HepG2 (cell line): ENCODE results near the gene FHIP2A. TPM values are rescaled to one million over a fixed set of nuclear protein-coding genes. Genes with fewer than 3 reads are reported as not detected.

Experiments
- ARNT ChIP-seq: fragments of 450-650 bp; IDR thresholded peaks from 2 replicates; pipeline ENCODE4 v1.6.1; 2017
- DMAP1 ChIP-seq: IDR thresholded peaks from 2 replicates; pipeline ENCODE4 v1.6.1; 2016
- HNF4G ChIP-seq, 2 experiments: sonication (generic) in 1 of 2; formaldehyde crosslinking in 1 of 2; IDR thresholded peaks; 2 replicates each; pipeline versions ENCODE4 v1.4.0 to v1.6.1; 2011 to 2020; ENCODE audit warnings: borderline replicate concordance in 2 of 2, low read depth in 2 of 2, mild to moderate bottlenecking in 2 of 2, low read length in 1 of 2, missing genetic modification reagents in 1 of 2, moderate library complexity in 1 of 2
- KLF12 ChIP-seq: sonication (generic); formaldehyde crosslinking; IDR thresholded peaks from 2 replicates; pipeline ENCODE4 v1.4.0; 2020; ENCODE audit warnings: missing genetic modification reagents, borderline replicate concordance
- KMT2A ChIP-seq: sonication (generic); formaldehyde crosslinking; IDR thresholded peaks from 2 replicates; pipeline ENCODE4 v1.4.0; 2020; ENCODE audit warnings: missing genetic modification reagents
- MTA1 ChIP-seq: sonication (generic); formaldehyde crosslinking; IDR thresholded peaks from 2 replicates; pipeline ENCODE4 v1.4.0; 2020; ENCODE audit warnings: missing genetic modification reagents, mild to moderate bottlenecking, borderline replicate concordance
- PLRG1 ChIP-seq: fragments of 450-650 bp; conservative IDR thresholded peaks from 2 replicates; pipeline ENCODE4 v1.6.1; 2016
- POLR2AphosphoS5 ChIP-seq: IDR thresholded peaks from 2 replicates; pipeline ENCODE4 v1.6.1; 2012; ENCODE audit warnings: low read depth, low read length
- SALL1 ChIP-seq: sonication (generic); formaldehyde crosslinking; IDR thresholded peaks from 2 replicates; pipeline ENCODE4 v1.8.0; 2022; ENCODE audit warnings: mild to moderate bottlenecking, missing genetic modification reagents
- SALL2 ChIP-seq: sonication (generic); formaldehyde crosslinking; IDR thresholded peaks from 2 replicates; pipeline ENCODE4 v1.8.1; 2023; ENCODE audit warnings: mild to moderate bottlenecking, missing genetic modification reagents, inconsistent platforms
- SIN3A ChIP-seq: IDR thresholded peaks from 2 replicates; pipeline ENCODE4 v1.6.1; 2011; ENCODE audit warnings: low read depth, mild to moderate bottlenecking, control low read depth, low read length, borderline replicate concordance
- WIZ ChIP-seq: sonication (generic); formaldehyde crosslinking; IDR thresholded peaks from 2 replicates; pipeline ENCODE4 v1.5.1; 2020; ENCODE audit warnings: mild to moderate bottlenecking, missing genetic modification reagents
- ZNF670 ChIP-seq: sonication (generic); formaldehyde crosslinking; IDR thresholded peaks from 2 replicates; pipeline ENCODE4 v1.8.0; 2022; ENCODE audit warnings: mild to moderate bottlenecking, missing genetic modification reagents, borderline replicate concordance
- ZSCAN21 ChIP-seq: sonication (generic); formaldehyde crosslinking; IDR thresholded peaks from 2 replicates; pipeline ENCODE4 v1.8.0; 2022; ENCODE audit warnings: mild to moderate bottlenecking, missing genetic modification reagents, moderate library complexity, borderline replicate concordance
- ZSCAN31 ChIP-seq: sonication (generic); formaldehyde crosslinking; IDR thresholded peaks from 2 replicates; pipeline ENCODE4 v1.5.0; 2020; ENCODE audit warnings: low read depth, mild to moderate bottlenecking, missing genetic modification reagents
- polyA plus RNA-seq, 8 experiments: library from polyadenylated mRNA; depleted of rRNA in 3 of 8; stranded (reverse) in 7 of 8; unstranded in 1 of 8; fragments of >200 nt; fragmentation: Illumina TruSeq in 4 of 8; extraction: Trizol in 4 of 8; gene quantifications; 2 replicates each; pipeline versions ENCODE4 v1.2.1 to v1.2.3, GENCODE V29; 2011 to 2016; ENCODE audit warnings: low read depth in 4 of 8, missing spikeins in 1 of 8, mixed read lengths in 1 of 8; ENCODE audit not compliant: insufficient read depth in 1 of 8
- total RNA-seq, 5 experiments: library from RNA; depleted of rRNA; stranded (reverse); fragments of >200 nt; fragmentation: Illumina TruSeq; extraction: Trizol; gene quantifications; 2 replicates each; pipeline ENCODE4 v1.2.3, GENCODE V29; 2016; ENCODE audit warnings: low read depth in 1 of 5
- TF ChIP-seq, protein P1 (sequence below): sonication (generic); formaldehyde crosslinking; IDR thresholded peaks from 2 replicates; pipeline ENCODE4 v1.5.0; 2020; ENCODE audit warnings: mild to moderate bottlenecking, missing genetic modification reagents, moderate library complexity
- TF ChIP-seq, protein P2 (sequence below): sonication (generic); formaldehyde crosslinking; IDR thresholded peaks from 2 replicates; pipeline ENCODE4 v1.4.0; 2020; ENCODE audit warnings: mild to moderate bottlenecking, missing genetic modification reagents
- TF ChIP-seq, protein P3 (sequence below): IDR thresholded peaks from 2 replicates; pipeline ENCODE4 v1.6.1; 2016; ENCODE audit warnings: low read depth, missing genetic modification reagents, missing compliant biosample characterization
- TF ChIP-seq, protein P4 (sequence below): sonication (generic); formaldehyde crosslinking; IDR thresholded peaks from 2 replicates; pipeline ENCODE4 v1.4.0; 2020; ENCODE audit warnings: missing genetic modification reagents

FHIP2A gene
- total and polyA plus RNA-seq, 2 of the 13 experiments (the other 11 are each of a cell fraction or from before 2014, with no cell fraction given): 6.5 to 8.3 TPM

DNA sequence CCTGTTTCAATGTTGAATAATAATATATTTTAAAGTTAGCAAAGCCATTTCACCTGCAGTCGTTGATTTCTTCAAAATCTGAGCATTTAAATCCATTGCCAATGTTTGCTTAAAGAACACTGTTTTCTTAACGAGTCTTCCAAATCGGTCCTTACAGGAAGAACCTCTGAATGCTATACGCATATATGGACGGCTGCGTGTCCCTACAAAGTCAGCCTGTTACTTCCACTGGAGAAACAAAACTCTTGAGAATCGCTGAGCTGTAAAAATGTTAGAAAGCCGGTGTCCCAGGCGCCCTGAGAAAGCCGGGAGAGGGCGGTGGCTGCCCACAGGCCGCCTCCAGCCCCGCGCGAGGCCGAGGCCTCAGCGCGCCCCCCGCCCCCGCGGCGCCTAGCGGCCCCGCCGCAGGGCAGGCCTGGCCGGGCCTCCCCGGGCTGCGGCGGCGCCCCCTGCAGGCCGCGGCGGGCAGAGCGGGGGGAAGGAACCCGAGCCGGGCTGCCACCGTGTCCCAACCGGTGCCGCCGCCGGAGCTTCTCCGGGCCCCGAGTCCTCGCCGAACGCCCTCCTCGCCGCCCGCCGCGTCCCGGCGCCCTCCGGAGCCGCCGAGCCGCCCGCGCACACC, at the start of gene FHIP2A (continued):
- TF ChIP-seq KMT2A (CRISPR knock-in tag) (0 out of 2 replicates have a peak, but pooled peaks have one; percentile 9), SALL1 (0 out of 2 replicates have a peak, but pooled peaks have one; percentile 10), HNF4G (IDR thresholded peaks at IDR 0.05; ENCODE audit: borderline replicate concordance, low read depth, low read length) (no peak), HNF4G (CRISPR knock-in tag; IDR thresholded peaks at IDR 0.05; ENCODE audit: borderline replicate concordance, low read depth) (no peak), POLR2AphosphoS5 (peak; percentile 29; the same call in 1 of the 2 replicates), KLF12 (peak; percentile 66; the same call in 1 of the 2 replicates), ARNT (no peak), WIZ (CRISPR knock-in tag) (no peak), ZSCAN31 (CRISPR knock-in tag) (0 out of 2 replicates have a peak, but pooled peaks have one; percentile 39), ZNF670 (CRISPR knock-in tag) (no peak), ZSCAN21 (peak; percentile 37; the same call in 1 of the 2 replicates), SALL2 (CRISPR knock-in tag) (peak; percentile 47; the same call in 1 of the 2 replicates), SIN3A (0 out of 2 replicates have a peak, but pooled peaks have one; percentile 39), MTA1 (CRISPR knock-in tag) (no peak), DMAP1 (peak; percentile 17; the same call in 1 of the 2 replicates), PLRG1 (no peak)
- TF ChIP-seq, protein P1, sequence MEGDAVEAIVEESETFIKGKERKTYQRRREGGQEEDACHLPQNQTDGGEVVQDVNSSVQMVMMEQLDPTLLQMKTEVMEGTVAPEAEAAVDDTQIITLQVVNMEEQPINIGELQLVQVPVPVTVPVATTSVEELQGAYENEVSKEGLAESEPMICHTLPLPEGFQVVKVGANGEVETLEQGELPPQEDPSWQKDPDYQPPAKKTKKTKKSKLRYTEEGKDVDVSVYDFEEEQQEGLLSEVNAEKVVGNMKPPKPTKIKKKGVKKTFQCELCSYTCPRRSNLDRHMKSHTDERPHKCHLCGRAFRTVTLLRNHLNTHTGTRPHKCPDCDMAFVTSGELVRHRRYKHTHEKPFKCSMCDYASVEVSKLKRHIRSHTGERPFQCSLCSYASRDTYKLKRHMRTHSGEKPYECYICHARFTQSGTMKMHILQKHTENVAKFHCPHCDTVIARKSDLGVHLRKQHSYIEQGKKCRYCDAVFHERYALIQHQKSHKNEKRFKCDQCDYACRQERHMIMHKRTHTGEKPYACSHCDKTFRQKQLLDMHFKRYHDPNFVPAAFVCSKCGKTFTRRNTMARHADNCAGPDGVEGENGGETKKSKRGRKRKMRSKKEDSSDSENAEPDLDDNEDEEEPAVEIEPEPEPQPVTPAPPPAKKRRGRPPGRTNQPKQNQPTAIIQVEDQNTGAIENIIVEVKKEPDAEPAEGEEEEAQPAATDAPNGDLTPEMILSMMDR (CRISPR knock-in tag): peak; percentile 52
- TF ChIP-seq, protein P2, sequence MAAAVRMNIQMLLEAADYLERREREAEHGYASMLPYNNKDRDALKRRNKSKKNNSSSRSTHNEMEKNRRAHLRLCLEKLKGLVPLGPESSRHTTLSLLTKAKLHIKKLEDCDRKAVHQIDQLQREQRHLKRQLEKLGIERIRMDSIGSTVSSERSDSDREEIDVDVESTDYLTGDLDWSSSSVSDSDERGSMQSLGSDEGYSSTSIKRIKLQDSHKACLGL (CRISPR knock-in tag): 0 out of 2 replicates have a peak, but pooled peaks have one; percentile 48
- TF ChIP-seq, protein P3, sequence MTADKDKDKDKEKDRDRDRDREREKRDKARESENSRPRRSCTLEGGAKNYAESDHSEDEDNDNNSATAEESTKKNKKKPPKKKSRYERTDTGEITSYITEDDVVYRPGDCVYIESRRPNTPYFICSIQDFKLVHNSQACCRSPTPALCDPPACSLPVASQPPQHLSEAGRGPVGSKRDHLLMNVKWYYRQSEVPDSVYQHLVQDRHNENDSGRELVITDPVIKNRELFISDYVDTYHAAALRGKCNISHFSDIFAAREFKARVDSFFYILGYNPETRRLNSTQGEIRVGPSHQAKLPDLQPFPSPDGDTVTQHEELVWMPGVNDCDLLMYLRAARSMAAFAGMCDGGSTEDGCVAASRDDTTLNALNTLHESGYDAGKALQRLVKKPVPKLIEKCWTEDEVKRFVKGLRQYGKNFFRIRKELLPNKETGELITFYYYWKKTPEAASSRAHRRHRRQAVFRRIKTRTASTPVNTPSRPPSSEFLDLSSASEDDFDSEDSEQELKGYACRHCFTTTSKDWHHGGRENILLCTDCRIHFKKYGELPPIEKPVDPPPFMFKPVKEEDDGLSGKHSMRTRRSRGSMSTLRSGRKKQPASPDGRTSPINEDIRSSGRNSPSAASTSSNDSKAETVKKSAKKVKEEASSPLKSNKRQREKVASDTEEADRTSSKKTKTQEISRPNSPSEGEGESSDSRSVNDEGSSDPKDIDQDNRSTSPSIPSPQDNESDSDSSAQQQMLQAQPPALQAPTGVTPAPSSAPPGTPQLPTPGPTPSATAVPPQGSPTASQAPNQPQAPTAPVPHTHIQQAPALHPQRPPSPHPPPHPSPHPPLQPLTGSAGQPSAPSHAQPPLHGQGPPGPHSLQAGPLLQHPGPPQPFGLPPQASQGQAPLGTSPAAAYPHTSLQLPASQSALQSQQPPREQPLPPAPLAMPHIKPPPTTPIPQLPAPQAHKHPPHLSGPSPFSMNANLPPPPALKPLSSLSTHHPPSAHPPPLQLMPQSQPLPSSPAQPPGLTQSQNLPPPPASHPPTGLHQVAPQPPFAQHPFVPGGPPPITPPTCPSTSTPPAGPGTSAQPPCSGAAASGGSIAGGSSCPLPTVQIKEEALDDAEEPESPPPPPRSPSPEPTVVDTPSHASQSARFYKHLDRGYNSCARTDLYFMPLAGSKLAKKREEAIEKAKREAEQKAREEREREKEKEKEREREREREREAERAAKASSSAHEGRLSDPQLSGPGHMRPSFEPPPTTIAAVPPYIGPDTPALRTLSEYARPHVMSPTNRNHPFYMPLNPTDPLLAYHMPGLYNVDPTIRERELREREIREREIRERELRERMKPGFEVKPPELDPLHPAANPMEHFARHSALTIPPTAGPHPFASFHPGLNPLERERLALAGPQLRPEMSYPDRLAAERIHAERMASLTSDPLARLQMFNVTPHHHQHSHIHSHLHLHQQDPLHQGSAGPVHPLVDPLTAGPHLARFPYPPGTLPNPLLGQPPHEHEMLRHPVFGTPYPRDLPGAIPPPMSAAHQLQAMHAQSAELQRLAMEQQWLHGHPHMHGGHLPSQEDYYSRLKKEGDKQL (CRISPR knock-in tag): no peak
- TF ChIP-seq, protein P4, sequence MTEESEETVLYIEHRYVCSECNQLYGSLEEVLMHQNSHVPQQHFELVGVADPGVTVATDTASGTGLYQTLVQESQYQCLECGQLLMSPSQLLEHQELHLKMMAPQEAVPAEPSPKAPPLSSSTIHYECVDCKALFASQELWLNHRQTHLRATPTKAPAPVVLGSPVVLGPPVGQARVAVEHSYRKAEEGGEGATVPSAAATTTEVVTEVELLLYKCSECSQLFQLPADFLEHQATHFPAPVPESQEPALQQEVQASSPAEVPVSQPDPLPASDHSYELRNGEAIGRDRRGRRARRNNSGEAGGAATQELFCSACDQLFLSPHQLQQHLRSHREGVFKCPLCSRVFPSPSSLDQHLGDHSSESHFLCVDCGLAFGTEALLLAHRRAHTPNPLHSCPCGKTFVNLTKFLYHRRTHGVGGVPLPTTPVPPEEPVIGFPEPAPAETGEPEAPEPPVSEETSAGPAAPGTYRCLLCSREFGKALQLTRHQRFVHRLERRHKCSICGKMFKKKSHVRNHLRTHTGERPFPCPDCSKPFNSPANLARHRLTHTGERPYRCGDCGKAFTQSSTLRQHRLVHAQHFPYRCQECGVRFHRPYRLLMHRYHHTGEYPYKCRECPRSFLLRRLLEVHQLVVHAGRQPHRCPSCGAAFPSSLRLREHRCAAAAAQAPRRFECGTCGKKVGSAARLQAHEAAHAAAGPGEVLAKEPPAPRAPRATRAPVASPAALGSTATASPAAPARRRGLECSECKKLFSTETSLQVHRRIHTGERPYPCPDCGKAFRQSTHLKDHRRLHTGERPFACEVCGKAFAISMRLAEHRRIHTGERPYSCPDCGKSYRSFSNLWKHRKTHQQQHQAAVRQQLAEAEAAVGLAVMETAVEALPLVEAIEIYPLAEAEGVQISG (CRISPR knock-in tag): 0 out of 2 replicates have a peak, but pooled peaks have one; percentile 51
